GM12892 (cell line): ENCODE results near the gene LAMB1.

Experiments
- POLR2A ChIP-seq: IDR thresholded peaks from 2 replicates; pipeline ENCODE4 v1.6.1; 2011; ENCODE audit warnings: low read depth, low read length, control low read depth
- POLR2AphosphoS5 ChIP-seq: IDR thresholded peaks from 2 replicates; pipeline ENCODE4 v1.6.1; 2011; ENCODE audit warnings: low read depth, low read length, control low read depth
- TAF1 ChIP-seq: IDR thresholded peaks from 2 replicates; pipeline ENCODE4 v1.6.1; 2011; ENCODE audit warnings: low read depth, mild to moderate bottlenecking, control low read depth, low read length, borderline replicate concordance

DNA sequence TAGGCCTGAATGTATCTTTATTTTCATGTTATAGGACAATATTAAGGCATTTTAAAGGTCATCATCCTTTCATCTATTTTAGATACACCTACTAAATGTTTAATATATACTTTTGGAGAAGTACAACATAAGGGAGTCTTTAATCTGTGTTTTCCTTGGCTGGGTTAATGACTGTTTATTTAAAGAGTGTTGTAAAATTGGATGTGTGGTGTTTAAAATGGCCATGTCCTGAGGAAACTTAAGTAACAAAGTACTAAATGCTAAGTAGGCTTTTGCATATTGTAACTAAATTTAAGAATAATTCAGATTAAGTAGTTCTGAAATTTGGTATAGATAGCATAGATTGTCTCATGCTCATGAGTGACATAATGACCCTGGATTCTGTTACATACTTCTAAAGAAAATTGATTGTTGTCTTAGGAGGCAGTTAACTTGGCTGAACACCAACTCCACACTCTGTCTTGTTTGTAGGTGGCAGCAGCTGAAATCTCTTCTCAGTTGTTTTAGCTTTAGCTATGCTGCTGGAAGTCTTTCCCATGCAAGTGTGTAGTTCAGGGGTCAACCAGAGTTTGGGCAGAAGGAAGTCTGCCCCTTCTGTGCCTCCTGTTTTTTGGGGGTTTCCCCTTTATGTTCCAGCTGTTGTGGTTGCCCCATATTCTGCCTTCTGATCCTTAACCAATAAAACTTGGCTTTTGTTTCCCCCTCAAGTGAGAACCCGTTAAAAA, 82.8 kb downstream of the LAMB1 start:
- no peak for TF ChIP-seq POLR2A
- TF ChIP-seq POLR2AphosphoS5, result no peak
- TF ChIP-seq TAF1, result no peak
